ENCODE results near the gene PPEF1.
"Not testable (repeated sequence)": the region's sequence is repeated elsewhere in the genome, so short reads cannot be mapped to it uniquely, and the experiment has no call there.

The PPEF1 gene

DNA sequence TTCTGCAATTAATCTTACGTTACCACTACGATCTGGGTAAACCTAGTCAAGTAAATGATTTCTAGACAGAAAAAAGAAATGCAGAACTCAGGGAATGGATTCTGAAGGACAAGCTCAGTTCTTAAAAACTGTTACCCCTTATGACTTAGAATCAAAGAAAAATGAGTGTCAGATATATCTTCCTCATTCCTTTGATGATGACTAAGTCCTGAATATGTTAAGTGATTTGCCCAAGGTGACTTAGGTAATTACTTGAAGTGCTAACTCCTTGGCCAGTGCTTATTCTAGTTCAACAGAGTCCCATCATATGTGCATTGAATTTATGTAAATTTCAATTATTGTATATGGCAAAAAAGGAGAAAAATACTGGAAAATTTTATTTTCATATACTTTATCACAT, 92.5 kb downstream of the PPEF1 start:
- no peak for DNase-seq

DNA sequence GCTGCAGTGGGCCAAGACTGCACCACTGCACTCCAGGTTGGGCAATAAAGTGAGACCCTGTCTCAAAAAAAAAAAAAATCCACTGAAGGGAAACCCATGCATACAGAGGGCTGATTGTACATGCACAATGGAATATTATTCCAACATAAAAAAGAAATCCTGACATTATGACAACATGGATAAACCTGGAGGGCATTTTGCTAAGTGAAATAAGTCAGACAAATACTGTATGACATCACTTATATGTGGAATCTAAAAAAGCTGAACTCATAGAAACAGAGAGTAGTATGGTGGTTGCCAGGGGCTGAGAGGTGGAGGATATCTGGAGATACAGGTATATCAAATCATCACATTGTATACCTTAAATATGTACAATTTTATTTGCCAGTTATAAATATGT, 102.2 kb downstream of the PPEF1 start:
- no peak for DNase-seq

DNA sequence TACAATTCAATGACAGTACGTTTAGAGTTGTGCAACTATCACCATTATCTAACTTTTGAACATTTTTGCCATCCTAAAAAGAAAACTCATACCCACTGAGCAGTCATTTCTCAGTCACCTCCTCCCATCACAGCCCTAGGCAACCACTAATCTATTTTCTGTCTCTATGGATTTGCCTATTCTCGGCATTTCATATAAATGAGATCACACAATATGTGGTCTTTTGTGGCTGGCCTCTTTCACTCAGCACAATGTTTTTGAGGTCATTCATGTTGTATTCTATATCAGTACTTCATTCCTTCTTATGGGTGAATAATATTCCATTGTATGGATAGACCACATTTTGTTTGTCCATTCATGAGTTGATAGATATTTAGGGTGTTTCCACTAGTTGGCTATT, 103.0 kb downstream of the PPEF1 start:
- no peak for DNase-seq

DNA sequence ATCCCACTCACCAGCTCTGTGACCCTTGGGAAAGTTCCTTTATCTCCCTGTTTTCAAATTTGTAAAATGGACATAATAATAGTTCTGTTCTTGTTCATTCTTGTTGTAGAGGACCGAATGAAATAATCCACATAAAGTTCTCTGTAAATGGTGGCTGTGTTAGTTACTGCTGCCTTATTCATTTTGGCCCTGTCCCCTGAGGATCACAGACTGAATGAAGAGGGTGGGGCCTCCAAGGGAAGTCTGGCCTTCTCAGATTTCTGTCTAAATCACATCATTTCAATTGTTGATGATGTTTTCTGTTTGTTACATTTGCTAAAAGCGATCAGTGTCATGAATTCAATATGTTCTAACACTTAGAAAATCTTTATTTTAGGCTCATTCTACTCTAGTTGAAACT, 117.9 kb downstream of the PPEF1 start:
- DNase-seq: no peak

DNA sequence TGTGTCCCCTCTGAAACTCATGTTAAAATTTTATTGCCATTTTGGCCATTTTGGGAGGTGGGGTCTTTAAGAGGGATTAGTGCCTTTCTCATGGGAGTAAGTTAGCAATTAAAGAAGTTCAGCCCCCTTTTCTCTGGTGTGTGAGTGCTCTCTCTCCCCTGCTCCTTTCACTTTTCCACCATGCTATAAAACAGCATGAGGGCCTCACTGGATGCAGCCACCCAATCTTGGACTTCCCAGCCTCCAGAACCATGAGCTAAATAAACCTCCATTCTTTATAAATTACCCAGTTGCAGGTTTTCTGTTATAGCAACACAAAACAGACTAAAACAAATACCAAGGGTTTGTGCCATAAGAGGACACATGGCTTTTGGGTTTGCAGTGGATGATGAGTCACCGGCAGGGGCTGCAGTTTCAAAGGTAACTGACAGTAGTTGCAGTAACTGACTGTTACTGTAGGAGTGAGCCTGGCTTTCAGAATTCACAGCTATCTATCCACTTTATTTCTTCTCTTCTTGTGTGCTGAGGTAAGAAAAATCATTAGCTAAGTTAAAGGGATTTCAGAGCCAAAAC, 121.5 kb downstream of the PPEF1 start:
- DNase-seq: no peak

DNA sequence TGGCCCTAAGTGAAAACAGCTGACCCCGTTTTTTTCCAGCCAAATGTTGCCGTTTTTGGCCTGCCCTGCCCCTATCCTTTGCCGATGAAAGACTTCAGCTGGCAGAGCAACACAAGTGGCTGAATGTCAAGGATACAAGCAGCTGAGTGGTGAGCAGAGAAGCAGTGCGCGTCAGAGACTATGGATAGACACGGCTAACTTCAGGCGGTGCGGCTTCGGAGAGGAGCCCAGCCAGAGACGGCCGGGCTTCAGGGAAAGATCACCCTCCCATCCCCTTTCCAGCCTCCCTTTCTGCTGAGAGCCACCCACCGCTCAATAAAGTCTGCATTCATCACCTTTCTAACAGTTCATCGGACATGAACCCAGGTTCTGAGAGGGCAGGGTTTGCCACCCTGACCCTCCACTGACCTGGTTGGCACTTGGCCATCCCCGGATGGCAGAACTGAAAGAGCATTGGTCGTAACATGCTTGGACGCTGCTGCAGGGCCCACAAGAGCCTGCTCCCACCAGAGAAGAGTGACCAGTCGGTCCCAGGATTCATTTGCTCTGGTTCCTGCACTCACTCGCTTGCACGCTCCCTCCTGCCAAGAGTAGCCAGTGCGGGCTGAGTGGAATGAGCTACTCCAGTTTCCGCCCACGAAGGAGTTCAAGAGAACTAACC, 125.8 kb downstream of the PPEF1 start:
- no peak for DNase-seq

DNA sequence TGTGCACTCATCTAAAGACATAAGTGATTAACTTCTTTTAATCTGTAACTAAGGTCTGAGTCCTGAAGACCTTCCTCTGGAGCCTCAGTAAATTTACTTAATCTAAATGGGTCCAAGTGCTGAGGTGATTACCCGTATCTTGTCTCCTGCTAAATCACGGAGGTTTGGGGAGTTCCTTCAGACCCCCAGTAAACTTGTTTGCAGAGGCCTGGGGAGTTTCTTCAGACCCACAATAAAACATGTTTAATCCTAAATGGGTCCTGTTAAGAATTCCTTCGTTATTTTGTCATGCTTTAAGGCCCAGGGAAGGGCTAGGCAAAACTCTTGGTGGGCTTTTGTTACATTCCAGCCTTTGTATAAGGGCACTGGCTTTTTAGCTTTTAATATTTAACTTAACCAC, 140.5 kb downstream of the PPEF1 start:
- DNase-seq: not testable (repeated sequence)

DNA sequence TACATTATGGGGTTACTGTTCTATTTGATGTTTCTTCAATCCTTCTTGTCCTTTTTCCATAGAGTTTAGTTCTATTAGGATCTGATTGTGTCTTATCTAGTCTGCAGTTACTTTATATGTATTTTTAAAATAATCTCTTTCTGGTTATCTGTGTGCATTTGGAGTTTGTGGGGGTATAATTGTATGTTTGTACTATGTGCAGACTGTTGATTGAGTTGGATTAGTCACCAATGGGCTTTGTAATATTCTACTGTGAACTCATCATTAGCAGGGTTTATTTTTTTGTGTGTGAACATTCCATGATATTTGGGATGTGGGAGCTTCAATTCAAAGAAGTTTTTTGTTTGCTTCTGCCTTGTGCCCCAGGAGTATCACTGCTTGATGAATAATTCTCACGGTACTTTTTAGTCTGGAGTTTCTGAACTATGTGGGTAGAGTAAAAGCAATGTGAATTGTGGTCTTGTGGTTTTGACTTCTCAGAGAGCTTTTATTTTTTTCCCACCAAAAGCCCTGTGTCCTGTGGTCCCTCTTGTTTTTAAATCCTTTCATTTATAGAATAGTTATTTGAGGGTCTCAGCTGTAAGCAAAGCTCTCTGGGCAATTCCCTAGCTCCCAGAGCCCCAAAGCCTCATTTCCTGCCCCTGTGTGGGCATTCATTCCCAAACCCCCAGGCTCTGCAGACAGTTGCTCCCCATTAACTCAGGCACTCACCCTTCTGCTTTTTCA, 148.6 kb downstream of the PPEF1 start:
- no peak for DNase-seq

DNA sequence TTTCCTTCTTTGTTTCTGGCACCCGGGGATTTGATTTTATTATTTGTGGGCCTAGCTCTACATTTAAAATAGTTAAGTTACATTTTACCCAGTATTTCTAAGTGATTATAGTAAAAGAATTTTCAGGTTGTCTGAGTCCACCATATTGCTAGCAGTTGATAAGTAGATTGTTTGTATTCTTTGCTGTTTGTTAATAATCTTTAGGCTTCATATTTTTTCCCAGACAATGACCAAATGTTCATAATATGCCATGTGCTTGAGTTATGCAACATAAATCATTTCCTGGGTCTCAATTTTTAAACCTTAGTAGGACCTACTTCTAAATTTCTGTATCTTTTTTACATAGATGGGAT, 149.2 kb downstream of the PPEF1 start:
- DNase-seq: no peak

DNA sequence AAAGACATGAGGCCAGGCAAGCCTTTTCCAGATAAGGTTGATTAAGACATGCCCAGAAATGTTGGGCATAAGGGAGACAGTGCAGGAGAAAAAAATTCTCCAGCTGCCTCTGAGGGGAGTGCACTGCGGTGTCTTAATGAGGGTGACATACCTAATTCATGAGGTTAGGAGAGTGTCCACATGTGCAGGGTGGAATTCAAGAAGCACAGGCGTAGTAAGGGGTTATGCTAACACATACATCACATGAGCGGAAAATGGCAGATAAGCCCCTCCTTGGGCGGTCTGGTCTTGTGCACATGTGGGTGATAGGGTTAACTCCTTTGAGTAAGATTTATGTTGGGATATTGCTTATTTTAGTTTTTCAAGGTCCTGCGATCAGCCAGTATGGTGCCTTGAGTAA, 154.1 kb downstream of the PPEF1 start:
- no peak for DNase-seq

DNA sequence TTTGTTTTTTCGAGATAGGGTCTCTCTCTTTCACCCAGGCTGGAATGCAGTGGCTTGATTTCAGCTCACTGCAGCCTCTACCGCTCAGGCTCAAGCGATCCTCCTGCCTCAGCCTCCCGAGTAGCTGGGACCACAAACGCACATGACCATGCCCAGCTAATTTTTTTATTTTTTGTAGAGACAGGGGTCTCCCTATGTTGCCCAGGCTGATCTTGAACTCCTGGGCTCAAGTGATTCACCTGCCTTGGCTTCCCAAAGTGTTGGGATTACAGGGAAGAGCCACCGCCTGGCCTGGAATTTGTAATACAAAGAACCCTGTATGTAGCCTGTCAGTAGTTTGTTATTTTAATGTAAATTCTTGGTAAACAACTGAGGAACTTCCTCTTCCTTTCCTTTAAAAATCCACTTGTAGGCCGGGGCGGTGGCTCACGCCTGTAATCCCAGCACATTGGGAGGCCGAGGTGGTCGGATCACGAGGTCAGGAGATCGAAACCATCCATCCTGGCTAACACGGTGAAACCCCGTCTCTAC, 157.0 kb downstream of the PPEF1 start:
- DNase-seq: no peak

DNA sequence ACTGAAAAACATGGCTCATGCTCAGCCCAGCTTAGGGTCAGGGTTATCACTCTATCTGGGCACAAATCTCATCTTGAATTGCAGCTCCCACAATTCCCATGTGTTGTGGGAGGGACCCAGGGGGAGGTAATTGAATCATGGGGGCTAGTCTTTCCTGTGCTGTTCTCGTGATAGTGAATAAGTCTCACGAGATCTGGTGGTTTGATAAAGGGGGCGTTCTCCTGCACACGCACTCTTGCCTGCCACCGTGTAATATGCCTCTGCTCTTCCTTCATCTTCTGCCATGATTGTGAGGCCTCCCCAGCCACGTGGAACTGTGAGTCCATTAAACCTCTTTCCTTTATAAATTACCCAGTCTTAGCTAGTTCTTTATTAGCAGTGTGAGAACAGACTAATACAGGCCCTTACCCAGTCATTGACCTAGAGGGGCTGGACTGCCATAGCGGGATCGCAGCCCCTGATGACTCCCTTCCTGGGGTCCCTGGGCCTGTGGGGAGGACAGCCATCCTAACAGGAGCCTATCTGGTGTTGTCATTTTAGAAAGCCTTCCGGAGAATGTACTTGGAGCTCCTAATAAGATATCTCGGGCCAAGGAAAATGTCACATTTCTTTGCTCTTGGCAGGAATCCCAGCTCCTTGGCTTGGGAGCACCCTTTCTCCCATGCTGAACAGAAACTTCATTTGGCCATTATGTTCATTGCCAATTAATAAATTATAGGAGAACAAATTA, 163.9 kb downstream of the PPEF1 start:
- DNase-seq: no peak

DNA sequence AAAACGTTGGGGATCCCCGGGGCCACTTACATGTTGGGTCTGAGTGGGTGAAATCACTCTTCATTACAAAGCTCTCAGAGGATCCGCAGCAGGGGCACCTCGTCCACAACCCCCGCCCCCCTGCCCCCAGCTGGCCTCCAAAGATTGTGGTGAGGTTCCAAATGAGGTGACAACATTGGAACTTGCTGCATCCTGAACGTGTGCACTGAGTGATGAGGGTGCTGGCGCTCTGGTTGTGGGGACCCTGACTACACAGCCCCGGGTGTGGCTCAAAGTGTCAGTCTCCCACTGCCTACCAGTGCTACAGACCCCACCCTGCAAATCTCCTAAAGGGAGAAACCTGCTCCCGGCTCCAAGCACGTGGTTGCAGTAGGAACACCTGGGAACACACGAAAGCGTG, 164.5 kb downstream of the PPEF1 start:
- no peak for DNase-seq

DNA sequence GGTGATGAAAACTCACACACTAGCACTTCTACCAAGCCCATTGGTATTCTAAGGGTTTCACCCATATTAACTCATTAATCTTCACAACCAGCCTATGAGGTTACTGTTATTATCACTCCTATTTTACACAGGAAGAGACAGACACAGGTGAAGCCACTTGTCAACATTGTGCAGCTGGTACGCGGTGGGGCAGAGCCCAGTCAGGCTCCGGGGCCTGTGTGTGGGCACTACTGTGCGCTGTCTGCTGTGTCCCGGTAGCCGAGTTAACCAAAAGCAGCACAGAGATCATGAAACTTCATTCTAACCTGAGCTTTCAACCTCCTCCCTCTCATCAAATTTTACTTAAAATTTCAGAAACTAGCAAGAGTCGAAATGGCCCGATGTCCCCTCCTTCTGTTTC, 165.2 kb downstream of the PPEF1 start:
- DNase-seq: no peak

DNA sequence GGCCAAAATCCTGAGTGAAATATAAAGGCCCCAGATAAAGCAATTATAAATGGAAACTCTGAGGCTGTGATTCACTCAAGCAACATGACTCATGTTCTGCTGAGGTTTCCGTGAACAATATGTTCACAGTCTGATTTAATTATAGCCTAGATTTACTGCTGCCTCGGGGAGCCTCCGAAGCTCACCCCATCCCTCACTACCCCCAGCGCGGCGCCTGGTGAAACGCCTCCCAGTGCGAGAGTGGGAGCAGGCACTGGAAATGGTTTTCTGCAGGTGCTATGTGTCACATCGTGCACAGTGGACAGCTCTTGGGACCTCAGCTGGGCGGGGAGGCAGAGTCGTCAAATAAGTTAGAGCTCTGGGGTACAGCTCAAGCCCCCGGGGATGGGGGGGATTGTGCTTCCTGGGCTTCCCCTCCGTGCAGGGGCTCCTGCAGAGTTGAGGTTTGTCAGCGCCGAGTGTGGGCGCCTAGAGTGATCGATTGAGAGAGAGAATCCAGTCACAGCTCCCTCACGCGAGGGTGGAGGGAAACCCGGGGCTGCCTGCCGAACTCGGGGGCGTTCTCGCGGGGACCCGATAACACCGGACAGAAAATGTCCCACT, 165.8 kb downstream of the PPEF1 start:
- DNase-seq: no peak

DNA sequence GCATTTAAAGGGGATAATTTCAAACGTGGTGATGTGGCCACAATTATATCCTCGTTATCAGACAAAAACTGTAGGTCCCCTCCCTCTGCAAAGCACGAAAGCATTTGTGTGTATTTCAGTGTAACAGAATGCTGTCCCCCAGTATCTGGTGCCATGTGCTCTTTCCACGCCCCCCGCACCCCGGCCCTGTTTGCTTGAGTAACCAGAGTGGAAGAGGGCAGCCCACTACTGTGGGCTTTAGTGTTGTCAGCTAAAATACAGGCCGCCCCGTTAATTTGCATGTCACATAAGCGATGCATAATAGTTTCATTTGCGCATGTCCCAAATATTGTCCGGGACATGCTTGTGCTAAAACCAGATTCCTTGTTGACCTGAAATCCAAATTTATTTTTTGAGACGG, 166.4 kb downstream of the PPEF1 start:
- DNase-seq: no peak

DNA sequence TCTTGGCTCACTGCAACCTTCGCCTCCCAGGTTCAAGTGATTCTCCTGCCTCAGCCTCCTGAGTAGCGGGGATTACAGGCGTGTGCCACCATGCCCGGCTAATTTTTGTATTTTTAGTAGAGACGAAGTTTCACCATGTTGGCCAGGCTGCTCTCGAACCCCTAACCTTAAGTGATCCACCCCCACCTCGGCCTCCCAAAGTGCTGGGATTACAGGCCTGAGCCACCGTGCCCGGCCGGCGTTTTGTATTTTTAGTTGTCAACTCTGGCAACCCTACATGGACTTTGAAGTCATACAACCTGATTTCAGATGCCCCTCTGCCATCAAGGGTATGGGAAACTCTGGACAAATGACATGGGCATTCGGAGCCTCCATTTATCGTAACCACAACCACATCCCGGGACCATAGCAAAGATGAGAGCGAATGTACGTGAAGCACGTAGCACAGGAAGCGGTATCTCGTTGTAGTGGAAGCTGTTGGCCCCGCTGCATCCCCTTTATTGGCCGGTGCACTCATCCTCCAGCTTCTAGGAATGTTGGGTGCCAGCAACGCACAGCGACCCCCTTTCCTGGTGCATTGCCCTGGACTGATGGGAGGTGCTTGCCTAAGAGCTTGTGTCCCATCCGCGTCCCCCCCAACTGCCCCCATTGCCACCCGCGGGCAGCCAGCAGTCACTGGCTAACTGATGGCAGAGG, 167.3 kb downstream of the PPEF1 start:
- DNase-seq: no peak

DNA sequence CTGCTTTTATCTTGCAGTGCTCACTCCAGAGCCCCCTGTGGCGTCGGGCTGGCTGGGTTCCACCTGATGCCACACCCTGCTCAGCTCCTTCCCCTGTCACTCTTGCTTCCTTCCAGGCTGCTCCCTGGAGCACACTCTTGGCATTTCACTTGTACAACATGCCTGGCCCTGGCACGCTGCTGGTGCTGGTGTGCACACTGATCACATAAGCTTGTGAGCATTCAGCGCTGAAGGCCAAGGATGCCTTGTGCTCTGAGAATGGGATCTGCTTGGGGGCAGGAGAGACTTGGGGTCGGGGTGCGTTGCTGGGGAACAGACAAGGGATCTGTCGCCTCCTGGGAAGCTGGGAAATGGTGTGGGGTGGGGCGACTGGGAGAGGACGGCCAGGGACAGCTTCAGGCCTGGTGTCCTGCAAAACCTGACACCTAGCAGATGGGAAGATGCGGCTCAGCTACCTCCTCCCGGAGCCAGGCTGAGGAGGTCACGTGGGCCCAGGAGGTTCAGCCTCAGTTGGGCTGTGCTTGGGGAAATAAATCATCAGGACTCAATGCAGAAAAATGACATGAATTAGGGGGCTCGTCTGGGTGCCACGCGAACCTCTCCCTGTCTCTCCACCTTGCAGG, 167.9 kb downstream of the PPEF1 start:
- DNase-seq: peak; percentile 36

DNA sequence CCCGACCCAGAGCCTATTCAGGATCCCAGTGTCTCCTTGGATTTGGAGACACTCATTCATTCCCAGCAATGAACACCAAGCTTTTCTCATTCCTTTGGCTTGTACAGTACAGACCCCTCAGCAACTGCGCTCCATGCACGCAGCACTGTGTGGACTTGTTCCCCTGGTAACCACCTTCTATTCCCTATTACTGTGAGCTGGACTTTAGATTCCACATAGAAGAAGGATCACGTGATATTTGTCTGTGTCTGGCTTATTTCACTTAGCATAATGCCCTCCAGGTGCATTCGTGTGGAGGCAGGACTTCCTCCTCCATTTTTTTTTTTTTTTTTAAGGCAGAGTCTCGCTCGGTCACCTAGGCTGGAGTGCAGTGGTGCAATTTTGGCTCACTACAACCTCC, 170.0 kb downstream of the PPEF1 start:
- no peak for DNase-seq
